Hepatocyte (in vitro differentiated cells): ENCODE results near the gene ZNF574. TPM values are rescaled to one million over a fixed set of nuclear protein-coding genes. Genes with fewer than 3 reads are reported as not detected.

ENCODE experiments used
- DNase-seq: peaks from one replicate; pipeline ENCODE4 v3.0.0-alpha.2; 2016; ENCODE audit warnings: low spot score
- H2AFZ ChIP-seq: fragments of 200-600 bp; sonication (generic); 2 replicates; pipeline ENCODE4 v1.6.0; 2016; ENCODE audit warnings: antibody characterized with exemption, mild to moderate bottlenecking
- H3K27ac ChIP-seq: fragments of 200-600 bp; sonication (generic); 2 replicates; pipeline ENCODE4 v1.5.1; 2016; ENCODE audit warnings: mild to moderate bottlenecking
- H3K27me3 ChIP-seq: fragments of 200-600 bp; sonication (generic); 2 replicates; pipeline ENCODE4 v1.6.1; 2016
- H3K36me3 ChIP-seq: fragments of 200-600 bp; sonication (generic); replicated peaks from 2 replicates; pipeline ENCODE4 v1.5.1; 2016; ENCODE audit warnings: low read depth; ENCODE audit not compliant: insufficient read depth
- H3K4me1 ChIP-seq: fragments of 200-600 bp; sonication (generic); 2 replicates; pipeline ENCODE4 v1.5.1; 2016; ENCODE audit warnings: mild to moderate bottlenecking, moderate library complexity; ENCODE audit not compliant: insufficient read depth
- H3K4me2 ChIP-seq: fragments of 200-600 bp; sonication (generic); 2 replicates; pipeline ENCODE4 v1.6.0; 2016
- H3K4me3 ChIP-seq: fragments of 200-600 bp; sonication (generic); 2 replicates; pipeline ENCODE4 v1.5.1; 2016; ENCODE audit warnings: mild to moderate bottlenecking
- H3K79me2 ChIP-seq: fragments of 200-600 bp; sonication (generic); 2 replicates; pipeline ENCODE4 v1.6.0; 2017; ENCODE audit warnings: mild to moderate bottlenecking
- H3K9me2 ChIP-seq: fragments of 200-600 bp; sonication (generic); replicated peaks from 2 replicates; pipeline ENCODE4 v1.6.0; 2017; ENCODE audit warnings: mild to moderate bottlenecking; ENCODE audit not compliant: insufficient read depth
- H3K9me3 ChIP-seq: fragments of 200-600 bp; sonication (generic); 2 replicates; pipeline ENCODE4 v1.5.1; 2016; ENCODE audit warnings: low read depth, mild to moderate bottlenecking
- H4K20me1 ChIP-seq: fragments of 200-600 bp; sonication (generic); 2 replicates; pipeline ENCODE4 v1.6.0; 2016; ENCODE audit warnings: mild to moderate bottlenecking; ENCODE audit not compliant: insufficient read depth, poor library complexity, severe bottlenecking
- EZH2 ChIP-seq: fragments of 200-600 bp; sonication (generic); IDR thresholded peaks from 2 replicates; pipeline ENCODE4 v1.6.1; 2016; ENCODE audit warnings: antibody characterized with exemption, mild to moderate bottlenecking, borderline replicate concordance
- EZH2phosphoT487 ChIP-seq: fragments of 200-600 bp; sonication (generic); IDR thresholded peaks from one replicate; pipeline ENCODE4 v1.6.1; 2018; ENCODE audit warnings: antibody characterized with exemption, mild to moderate bottlenecking, low read depth, moderate library complexity; ENCODE audit not compliant: unreplicated experiment, severe bottlenecking
- WGBS: methylation state at CpG from one replicate; pipeline ENCODE4 v1.1.6; 2016; ENCODE audit warnings: low lambda C conversion rate; ENCODE audit errors: missing lambda C conversion rate; 5-methylcytosine and 5-hydroxymethylcytosine counted together
- polyA plus RNA-seq: library from polyadenylated mRNA; unstranded; fragments of >200 nt; fragmentation: Nextera tagmentation; extraction: Ambion mirVana; gene quantifications from 2 replicates; pipeline ENCODE4 v1.2.1, GENCODE V29; 2016
- total RNA-seq: library from RNA; depleted of rRNA; stranded (reverse); fragments of >200 nt; gene quantifications from 2 replicates; pipeline ENCODE4 v1.2.3, GENCODE V29; 2014
- TF ChIP-seq, protein P1 (sequence below): fragments of 200-600 bp; sonication (generic); IDR thresholded peaks from 2 replicates; pipeline ENCODE4 v1.5.1; 2016; ENCODE audit warnings: antibody characterized with exemption, mild to moderate bottlenecking; ENCODE audit not compliant: poor library complexity

The ZNF574 gene
- total and polyA plus RNA-seq, 2 experiments from 2014 or later, result 10.7 to 13.6 TPM

DNA sequence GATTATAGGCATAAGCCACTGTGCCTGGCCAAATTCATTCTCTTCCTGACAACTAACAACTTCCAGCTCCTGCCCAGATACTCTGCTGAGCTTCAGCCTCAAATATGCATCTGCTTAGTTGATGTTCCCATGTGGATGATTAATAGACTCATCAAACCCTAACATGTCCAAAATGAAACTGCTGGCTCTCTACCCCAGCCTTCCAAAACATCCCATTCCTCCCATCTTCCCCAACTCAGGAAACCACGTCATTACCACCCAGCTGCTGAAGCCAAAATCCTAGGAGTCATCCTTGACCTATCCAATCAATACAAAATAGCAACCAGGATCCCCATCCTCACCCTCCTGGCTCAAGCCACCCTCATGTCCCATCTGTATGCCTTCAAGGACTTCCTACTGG lies 35.4 kb downstream of the ZNF574 start:
- H2AFZ ChIP-seq, result no peak overlapping the region
- 65% methylated on average over 1 of the region's 1 CpG for WGBS

DNA sequence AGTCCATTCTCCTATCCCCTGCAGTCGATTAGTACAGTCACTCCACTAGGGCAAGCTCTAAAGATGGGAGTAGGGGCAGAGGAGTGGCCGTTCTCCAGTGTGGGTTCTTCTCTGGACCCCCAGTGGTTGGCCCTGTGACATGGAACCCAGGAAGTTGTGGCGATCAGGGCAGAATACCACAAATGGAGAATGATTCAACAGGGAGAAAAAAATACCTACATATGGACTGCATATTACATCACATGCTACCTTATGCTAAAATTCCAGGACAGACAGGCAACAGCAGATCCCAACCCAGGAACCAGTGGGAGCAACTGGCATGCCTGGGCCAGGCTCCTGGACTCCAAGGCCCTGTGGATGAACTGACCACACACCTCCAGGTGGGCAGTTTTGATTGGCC lies 35.8 kb downstream of the ZNF574 start:
- 87% methylated on average over 3 of the region's 3 CpGs for WGBS
- no peak overlapping the region for H2AFZ ChIP-seq
- H3K27me3 ChIP-seq, result no peaks in the 10 kb centered on the region
- H3K9me3 ChIP-seq, result no peaks in the 10 kb centered on the region
- no peaks in the 10 kb centered on the region for H3K36me3 ChIP-seq
- no peak for DNase-seq
- no peak overlapping the region for H3K4me2 ChIP-seq
- H3K9me2 ChIP-seq, result no peaks in the 10 kb centered on the region
- peaks cover 6% of the 10 kb centered on the region for H3K4me1 ChIP-seq
- H3K79me2 ChIP-seq, result no peaks in the 10 kb centered on the region
- H3K27ac ChIP-seq, result no peak overlapping the region
- no peaks in the 10 kb centered on the region for H4K20me1 ChIP-seq
- TF ChIP-seq EZH2 (no peak), EZH2phosphoT487 (no peak)
- TF ChIP-seq, protein P1, sequence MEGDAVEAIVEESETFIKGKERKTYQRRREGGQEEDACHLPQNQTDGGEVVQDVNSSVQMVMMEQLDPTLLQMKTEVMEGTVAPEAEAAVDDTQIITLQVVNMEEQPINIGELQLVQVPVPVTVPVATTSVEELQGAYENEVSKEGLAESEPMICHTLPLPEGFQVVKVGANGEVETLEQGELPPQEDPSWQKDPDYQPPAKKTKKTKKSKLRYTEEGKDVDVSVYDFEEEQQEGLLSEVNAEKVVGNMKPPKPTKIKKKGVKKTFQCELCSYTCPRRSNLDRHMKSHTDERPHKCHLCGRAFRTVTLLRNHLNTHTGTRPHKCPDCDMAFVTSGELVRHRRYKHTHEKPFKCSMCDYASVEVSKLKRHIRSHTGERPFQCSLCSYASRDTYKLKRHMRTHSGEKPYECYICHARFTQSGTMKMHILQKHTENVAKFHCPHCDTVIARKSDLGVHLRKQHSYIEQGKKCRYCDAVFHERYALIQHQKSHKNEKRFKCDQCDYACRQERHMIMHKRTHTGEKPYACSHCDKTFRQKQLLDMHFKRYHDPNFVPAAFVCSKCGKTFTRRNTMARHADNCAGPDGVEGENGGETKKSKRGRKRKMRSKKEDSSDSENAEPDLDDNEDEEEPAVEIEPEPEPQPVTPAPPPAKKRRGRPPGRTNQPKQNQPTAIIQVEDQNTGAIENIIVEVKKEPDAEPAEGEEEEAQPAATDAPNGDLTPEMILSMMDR, result no peak
- no peak overlapping the region for H3K4me3 ChIP-seq

More for the DNA sequence above, 35.4 kb downstream of the ZNF574 start:
- H4K20me1 ChIP-seq, result no peaks in the 10 kb centered on the region
- H3K9me2 ChIP-seq, result no peaks in the 10 kb centered on the region
- H3K9me3 ChIP-seq, result no peaks in the 10 kb centered on the region
- no peaks in the 10 kb centered on the region for H3K36me3 ChIP-seq
- TF ChIP-seq EZH2 (no peak), EZH2phosphoT487 (no peak)
- TF ChIP-seq, protein P1, result no peak
- H3K27me3 ChIP-seq, result no peaks in the 10 kb centered on the region
- no peak overlapping the region for H3K4me3 ChIP-seq
- H3K27ac ChIP-seq, result no peak overlapping the region
- H3K4me2 ChIP-seq, result no peak overlapping the region
- peaks cover 6% of the 10 kb centered on the region for H3K4me1 ChIP-seq
- DNase-seq, result no peak
- H3K79me2 ChIP-seq, result no peaks in the 10 kb centered on the region

DNA sequence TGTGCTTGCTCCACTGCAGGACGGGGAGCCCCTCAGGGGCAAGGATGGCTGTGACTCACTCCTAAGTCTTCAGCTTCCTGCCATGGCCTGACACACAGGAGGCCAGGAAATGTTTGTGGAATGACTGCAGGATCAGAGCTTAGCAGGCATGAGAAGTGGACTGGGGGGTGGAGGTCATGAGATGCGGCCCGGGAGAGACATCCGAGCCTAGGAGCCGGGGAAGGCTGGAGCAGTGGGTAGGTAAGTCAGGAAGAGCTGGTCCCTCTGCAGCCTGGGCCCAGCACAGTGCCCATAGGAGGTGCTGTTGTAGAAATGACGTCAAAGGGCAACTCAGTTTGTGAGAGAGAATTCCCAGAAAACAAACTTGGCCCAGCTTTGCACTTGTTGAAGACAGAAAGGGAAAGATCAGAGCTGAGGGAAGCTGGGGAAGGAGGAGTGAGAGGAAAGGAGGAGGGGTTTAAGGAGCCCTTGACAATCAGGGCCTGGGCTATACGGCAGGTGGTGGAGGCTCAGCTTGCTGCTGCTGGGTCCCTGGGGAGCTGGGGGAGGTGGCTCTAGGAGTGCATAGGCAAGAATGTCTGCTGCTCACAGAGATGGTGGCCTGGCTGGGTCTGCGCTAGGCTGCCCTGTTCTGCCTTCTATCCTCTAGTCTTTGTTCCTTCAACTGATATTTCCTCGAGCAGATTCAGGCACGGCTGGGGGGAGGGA lies 37.8 kb downstream of the ZNF574 start:
- H3K9me3 ChIP-seq, result no peaks in the 10 kb centered on the region
- H2AFZ ChIP-seq, result no peak overlapping the region
- no peak for TF ChIP-seq EZH2
- TF ChIP-seq, protein P1, result no peak
- no peak for TF ChIP-seq EZH2phosphoT487
- H4K20me1 ChIP-seq, result no peaks in the 10 kb centered on the region
- WGBS, result 40% methylated on average over 10 of the region's 10 CpGs
- no peaks in the 10 kb centered on the region for H3K27me3 ChIP-seq
- H3K4me1 ChIP-seq, result peaks cover 6% of the 10 kb centered on the region
- no peaks in the 10 kb centered on the region for H3K79me2 ChIP-seq
- no peak overlapping the region for H3K4me3 ChIP-seq
- no peak overlapping the region for H3K4me2 ChIP-seq
- DNase-seq, result peak; percentile 67
- no peaks in the 10 kb centered on the region for H3K9me2 ChIP-seq
- H3K27ac ChIP-seq, result peak overlapping the region; percentile 56
- no peaks in the 10 kb centered on the region for H3K36me3 ChIP-seq
